Stomach smooth muscle (tissue), 2 donors: ENCODE measurements around the gene AGPAT4.

Source experiments
- H3K27ac ChIP-seq: one replicate; pipeline ENCODE4 v1.7.0; 2013; ENCODE audit warnings: mild to moderate bottlenecking, low read length, inconsistent platforms
- H3K27me3 ChIP-seq, 2 donors: one replicate each; pipeline ENCODE4 v1.7.0; 2013; ENCODE audit warnings: low read length in 2 of 2; ENCODE audit not compliant: insufficient read depth in 2 of 2, control insufficient read depth in 1 of 2
- H3K36me3 ChIP-seq, 2 donors: one replicate each; pipeline ENCODE4 v1.7.0; 2013; ENCODE audit warnings: low read length in 2 of 2; ENCODE audit not compliant: control insufficient read depth in 2 of 2, insufficient read depth in 2 of 2
- H3K4me1 ChIP-seq: one replicate; pipeline ENCODE4 v1.7.0; 2013; ENCODE audit warnings: low read length; ENCODE audit not compliant: control insufficient read depth, insufficient read depth
- H3K4me3 ChIP-seq, 2 donors: one replicate each; pipeline ENCODE4 v1.7.0; 2013; ENCODE audit warnings: low read length in 2 of 2
- H3K9ac ChIP-seq, 2 donors: one replicate each; pipeline ENCODE4 v1.7.0; 2013; ENCODE audit warnings: low read length in 2 of 2, mild to moderate bottlenecking in 1 of 2
- H3K9me3 ChIP-seq, 2 donors: one replicate each; pipeline ENCODE4 v1.7.0; 2013; ENCODE audit warnings: low read length in 2 of 2; ENCODE audit not compliant: control insufficient read depth in 2 of 2
- donor health status: healthy.
- donor health status: Pancreatic carcinoma.

Gene AGPAT4

GRCh38 chr6:161166677-161167076 is 107.2 kb downstream of the AGPAT4 start:
- no peak overlapping the region for H3K27ac ChIP-seq

DNA sequence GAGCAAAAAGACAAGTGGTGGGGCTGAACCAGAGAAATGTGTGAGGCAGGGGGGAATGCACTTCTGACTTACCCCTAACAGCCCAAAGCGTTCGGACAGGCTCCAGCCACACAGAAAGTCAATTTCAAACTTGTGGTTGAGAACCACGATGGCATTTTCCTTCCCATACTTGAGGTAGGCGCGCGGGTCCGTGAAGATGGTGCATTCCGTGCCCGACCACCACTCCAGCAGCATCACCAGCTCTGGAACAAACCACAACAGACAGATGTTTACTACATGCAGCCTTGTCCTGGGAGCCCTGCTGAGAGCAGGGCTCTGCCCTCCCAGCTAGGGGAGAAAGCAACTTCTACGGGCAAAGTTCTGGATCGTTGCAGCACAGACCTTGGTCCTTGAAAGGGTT is 107.7 kb downstream of the AGPAT4 start:
- Histone ChIP-seq H3K9me3 (no peaks in the 10 kb centered on the region), H3K36me3 (peaks cover 0 to 15% of the 10 kb centered on the region in 2 donors), H3K27ac (no peak overlapping the region), H3K9ac (no peak overlapping the region), H3K27me3 (no peaks in the 10 kb centered on the region), H3K4me1 (peaks cover 33% of the 10 kb centered on the region), H3K4me3 (no peak overlapping the region)

More at GRCh38 chr6:161166677-161167076, 107.2 kb downstream of the AGPAT4 start:
- peaks cover 28% of the 10 kb centered on the region for H3K4me1 ChIP-seq
- no peaks in the 10 kb centered on the region for H3K9me3 ChIP-seq
- H3K27me3 ChIP-seq = no peaks in the 10 kb centered on the region
- H3K36me3 ChIP-seq = peaks cover 0 to 15% of the 10 kb centered on the region in 2 donors
- H3K4me3 ChIP-seq = no peak overlapping the region
- H3K9ac ChIP-seq = no peak overlapping the region

DNA sequence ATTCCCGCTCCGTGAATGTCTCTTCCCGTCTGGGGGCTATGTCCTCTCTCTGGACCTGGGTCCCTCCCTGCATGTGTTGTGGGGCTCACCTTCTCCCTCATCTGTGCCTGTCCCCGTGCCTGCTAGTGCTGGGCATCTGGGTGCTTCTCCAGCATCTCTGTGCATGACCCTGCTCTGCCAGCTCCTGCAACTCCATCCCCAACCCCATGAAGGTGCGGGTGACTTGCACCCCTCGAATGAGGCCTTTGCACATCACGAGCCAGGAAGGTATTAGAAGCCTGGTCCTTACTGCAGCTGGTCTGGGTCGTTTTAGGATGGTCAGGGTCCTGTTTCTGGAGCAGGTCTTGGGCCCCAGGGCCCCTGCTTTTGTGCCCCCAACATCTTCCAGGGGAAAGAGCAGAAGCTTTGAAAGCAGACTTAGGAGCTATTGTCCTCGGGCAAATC is 109.7 kb downstream of the AGPAT4 start:
- Histone ChIP-seq H3K4me3 (no peak overlapping the region), H3K4me1 (peaks cover 37% of the 10 kb centered on the region), H3K27ac (no peak overlapping the region), H3K9ac (no peak overlapping the region), H3K36me3 (peaks cover 0 to 15% of the 10 kb centered on the region in 2 donors), H3K9me3 (no peaks in the 10 kb centered on the region), H3K27me3 (no peaks in the 10 kb centered on the region)

DNA sequence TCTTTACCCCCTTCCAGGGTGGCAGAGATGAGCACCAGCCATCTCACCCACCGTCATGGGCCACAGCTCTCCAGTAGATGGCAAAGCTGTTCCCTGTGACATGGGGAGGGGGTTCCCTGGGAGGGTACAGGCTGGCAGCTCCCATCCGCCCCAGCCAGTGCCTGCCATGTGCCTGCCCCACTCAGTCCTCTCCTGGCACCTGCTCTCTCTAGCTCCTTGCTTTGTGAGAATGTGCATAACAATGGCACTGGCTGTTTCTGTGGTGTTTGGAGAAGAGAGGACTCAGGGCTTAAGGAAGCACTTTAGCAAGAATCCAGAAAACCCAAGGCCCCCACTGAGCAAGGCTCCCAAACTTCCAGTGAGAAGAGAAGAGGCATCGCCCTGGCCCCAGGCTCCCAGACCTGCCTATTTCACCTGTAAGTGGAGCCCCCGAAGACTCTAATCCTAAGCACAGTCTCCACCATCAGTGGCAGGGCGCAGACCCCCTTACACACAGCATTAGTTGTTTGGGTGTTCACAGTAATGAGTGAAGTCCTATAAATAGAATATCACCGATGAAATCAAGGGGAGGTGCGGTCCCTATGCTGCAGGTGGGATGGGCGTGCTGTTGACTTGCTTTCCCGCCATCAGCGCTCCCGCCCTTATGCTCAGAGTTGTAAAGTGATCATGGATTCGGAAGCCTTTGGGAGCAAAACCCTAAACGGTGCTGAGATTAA is 110.2 kb downstream of the AGPAT4 start:
- Histone ChIP-seq H3K4me1 (peaks cover 32% of the 10 kb centered on the region), H3K9me3 (no peaks in the 10 kb centered on the region), H3K9ac (no peak overlapping the region), H3K36me3 (peaks cover 0 to 15% of the 10 kb centered on the region in 2 donors), H3K4me3 (no peak overlapping the region), H3K27ac (no peak overlapping the region), H3K27me3 (no peaks in the 10 kb centered on the region)

GRCh38 chr6:161162722-161163121 is 111.1 kb downstream of the AGPAT4 start:
- Histone ChIP-seq H3K4me3 (no peak overlapping the region), H3K4me1 (peaks cover 28% of the 10 kb centered on the region), H3K36me3 (peaks cover 0 to 15% of the 10 kb centered on the region in 2 donors), H3K9ac (no peak overlapping the region), H3K27me3 (no peaks in the 10 kb centered on the region), H3K27ac (no peak overlapping the region), H3K9me3 (no peaks in the 10 kb centered on the region)

- Histone ChIP-seq H3K9me3 (no peaks in the 10 kb centered on the region), H3K4me1 (peaks cover 28% of the 10 kb centered on the region), H3K27ac (peak overlapping the region; percentile 11), H3K4me3 (no peak overlapping the region), H3K36me3 (peaks cover 0 to 15% of the 10 kb centered on the region in 2 donors), H3K9ac (no peak overlapping the region), H3K27me3 (no peaks in the 10 kb centered on the region)
These were observed 111.8 kb downstream of the AGPAT4 start for GRCh38 chr6:161161889-161162624.

GRCh38 chr6:161161121-161161520 is 112.7 kb downstream of the AGPAT4 start:
- peak overlapping the region; percentile 58 for H3K27ac ChIP-seq

GRCh38 chr6:161154796-161155335 is 119.0 kb downstream of the AGPAT4 start:
- Histone ChIP-seq H3K9me3 (no peaks in the 10 kb centered on the region), H3K27me3 (no peaks in the 10 kb centered on the region), H3K27ac (no peak overlapping the region), H3K4me3 (no peak overlapping the region), H3K9ac (no peak overlapping the region), H3K36me3 (peaks cover 0 to 11% of the 10 kb centered on the region in 2 donors), H3K4me1 (no peaks in the 10 kb centered on the region)

More at GRCh38 chr6:161161121-161161520, 112.7 kb downstream of the AGPAT4 start:
- Histone ChIP-seq H3K27me3 (no peaks in the 10 kb centered on the region), H3K9ac (no peak overlapping the region), H3K4me3 (no peak overlapping the region), H3K4me1 (peaks cover 28% of the 10 kb centered on the region), H3K9me3 (no peaks in the 10 kb centered on the region), H3K36me3 (peaks cover 0 to 13% of the 10 kb centered on the region in 2 donors)

DNA sequence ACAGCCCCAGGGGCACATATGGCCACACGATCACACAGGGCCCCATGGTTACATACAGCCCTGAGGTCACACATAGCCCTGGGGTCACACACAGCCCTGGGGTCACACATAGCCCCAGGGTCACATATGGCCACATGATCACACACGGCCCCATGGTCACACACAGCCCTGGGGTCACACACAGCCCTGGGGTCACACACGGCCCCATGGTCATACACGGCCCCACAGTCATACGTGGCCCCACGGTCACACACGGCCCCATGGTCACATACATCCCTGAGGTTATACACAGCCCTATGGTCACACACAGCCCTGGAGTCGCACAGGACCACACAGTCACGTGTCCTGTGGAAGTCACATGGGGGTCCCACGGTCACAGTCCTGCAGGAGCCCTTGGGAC is 120.1 kb downstream of the AGPAT4 start:
- H3K9ac ChIP-seq = no peak overlapping the region
- H3K4me1 ChIP-seq = no peaks in the 10 kb centered on the region
- peaks cover 0 to 16% of the 10 kb centered on the region in 2 donors for H3K36me3 ChIP-seq
- no peak overlapping the region for H3K4me3 ChIP-seq
- H3K27ac ChIP-seq = no peak overlapping the region
- H3K27me3 ChIP-seq = no peaks in the 10 kb centered on the region
- H3K9me3 ChIP-seq = no peaks in the 10 kb centered on the region

GRCh38 chr6:161152907-161153662 is 120.8 kb downstream of the AGPAT4 start:
- Histone ChIP-seq H3K4me3 (no peak overlapping the region), H3K4me1 (no peaks in the 10 kb centered on the region), H3K36me3 (peaks cover 3 to 20% of the 10 kb centered on the region in 2 donors), H3K9me3 (no peaks in the 10 kb centered on the region), H3K9ac (no peak overlapping the region), H3K27me3 (no peaks in the 10 kb centered on the region), H3K27ac (no peak overlapping the region)
